HUES48 (cell line): ENCODE measurements around the gene TNFRSF14.

Experiments used
- H3K27ac ChIP-seq: one replicate; pipeline ENCODE4 v1.7.0; 2013; ENCODE audit warnings: low read depth, low read length, inconsistent platforms
- H3K27me3 ChIP-seq: 2 replicates; pipeline ENCODE4 v1.6.1; 2013; ENCODE audit warnings: mild to moderate bottlenecking, low read length; ENCODE audit not compliant: control insufficient read depth, insufficient read depth
- H3K36me3 ChIP-seq: 2 replicates; pipeline ENCODE4 v1.6.1; 2013; ENCODE audit warnings: low read length; ENCODE audit not compliant: control insufficient read depth, insufficient read depth
- H3K4me1 ChIP-seq: 2 replicates; pipeline ENCODE4 v1.6.1; 2013; ENCODE audit warnings: mild to moderate bottlenecking, low read length; ENCODE audit not compliant: control insufficient read depth, insufficient read depth
- H3K4me3 ChIP-seq: 2 replicates; pipeline ENCODE4 v1.5.1; 2013; ENCODE audit warnings: mild to moderate bottlenecking, low read depth, low read length
- H3K9ac ChIP-seq: 2 replicates; pipeline ENCODE4 v1.6.1; 2013; ENCODE audit warnings: mild to moderate bottlenecking, low read depth, low read length, moderate library complexity
- H3K9me3 ChIP-seq: 2 replicates; pipeline ENCODE4 v1.6.1; 2013; ENCODE audit warnings: low read length; ENCODE audit not compliant: control insufficient read depth, insufficient read depth

The TNFRSF14 gene

DNA sequence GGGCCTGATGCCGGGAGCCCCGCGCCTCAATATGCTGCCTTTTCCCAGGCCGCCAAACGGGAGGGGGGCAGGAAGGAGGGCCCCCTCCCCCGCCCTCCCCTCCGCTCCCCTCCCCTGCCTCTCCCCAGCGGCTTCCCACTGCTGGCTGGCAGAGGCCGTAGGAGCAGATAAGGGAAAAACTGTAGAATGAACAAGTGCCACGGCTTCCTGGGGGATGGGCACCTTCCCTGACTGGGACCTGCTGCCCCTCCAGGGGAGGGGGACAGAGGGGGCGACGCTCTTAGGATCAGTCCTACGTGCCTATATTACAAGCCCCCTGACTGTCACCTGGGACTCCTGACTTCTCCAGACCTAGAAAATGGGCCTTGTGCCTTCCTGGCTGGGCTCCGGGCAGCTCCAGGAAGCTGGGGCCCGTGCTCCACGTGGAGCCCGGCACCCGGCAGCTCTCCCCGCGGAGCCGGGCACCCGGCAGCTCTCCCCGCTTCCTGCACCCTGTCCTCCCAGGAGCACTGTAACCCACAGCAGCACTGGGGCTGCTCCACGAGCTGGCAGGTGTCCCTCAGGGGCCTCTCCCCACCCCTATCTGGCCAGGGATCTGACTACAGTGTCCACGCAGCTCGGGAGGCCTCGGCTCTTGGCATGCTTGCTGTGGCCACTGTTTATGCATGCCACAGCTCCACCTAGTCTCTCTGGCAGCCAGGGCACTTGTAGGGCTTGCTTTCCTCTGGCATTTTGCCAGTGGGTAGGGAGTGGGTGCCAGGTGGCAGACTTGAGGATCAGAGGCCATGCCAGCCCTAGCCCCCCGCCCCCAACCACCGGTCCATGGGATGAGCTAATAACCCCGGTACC lies 25.4 kb upstream of the TNFRSF14 start:
- peaks cover 26% of the 10 kb centered on the region for H3K4me1 ChIP-seq
- peak overlapping the region; percentile 52; the same call in 1 of the 2 replicates for H3K4me3 ChIP-seq
- H3K27ac ChIP-seq, result no peak overlapping the region
- no peak overlapping the region for H3K9ac ChIP-seq
- no peaks in the 10 kb centered on the region for H3K9me3 ChIP-seq
- no peaks in the 10 kb centered on the region for H3K36me3 ChIP-seq
- H3K27me3 ChIP-seq, result peaks cover 86% of the 10 kb centered on the region

DNA sequence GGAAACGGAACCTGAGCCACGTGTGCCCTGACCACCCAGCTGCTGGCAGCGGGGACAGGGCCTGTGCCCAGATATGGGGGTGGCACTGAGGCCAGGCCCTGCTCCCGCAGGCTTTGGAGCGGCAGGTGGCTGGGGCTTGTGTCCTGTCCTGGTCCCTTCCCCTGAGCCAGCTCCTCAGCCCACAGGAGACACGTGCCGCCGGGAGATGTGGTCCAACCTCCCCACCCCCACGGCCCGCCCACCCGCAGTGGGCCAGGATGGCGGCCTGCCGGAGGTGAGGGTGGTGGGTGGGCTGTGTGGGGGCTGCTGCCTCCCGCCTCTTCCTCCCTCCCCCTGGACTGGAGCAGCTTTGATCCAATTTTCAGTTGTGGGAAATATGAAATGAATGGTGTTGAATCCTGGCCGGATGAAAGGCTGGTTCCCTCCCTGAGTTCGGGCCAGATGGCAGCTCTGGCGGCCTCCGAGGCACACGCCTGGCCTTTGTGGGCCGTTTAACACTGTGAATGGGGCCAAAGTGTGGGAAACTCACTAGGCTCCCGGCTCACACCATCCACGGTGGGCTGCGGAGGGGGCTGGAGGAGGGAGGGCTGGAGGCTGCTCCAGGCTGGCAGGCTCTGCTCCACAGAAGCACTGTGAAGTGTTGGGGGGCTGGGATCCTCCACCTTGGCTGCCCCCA lies 23.5 kb upstream of the TNFRSF14 start:
- H3K9me3 ChIP-seq, result no peaks in the 10 kb centered on the region
- peaks cover 22% of the 10 kb centered on the region for H3K4me1 ChIP-seq
- no peak overlapping the region for H3K4me3 ChIP-seq
- H3K27me3 ChIP-seq, result peaks cover 90% of the 10 kb centered on the region
- H3K9ac ChIP-seq, result no peak overlapping the region
- H3K36me3 ChIP-seq, result no peaks in the 10 kb centered on the region
- H3K27ac ChIP-seq, result no peak overlapping the region

DNA sequence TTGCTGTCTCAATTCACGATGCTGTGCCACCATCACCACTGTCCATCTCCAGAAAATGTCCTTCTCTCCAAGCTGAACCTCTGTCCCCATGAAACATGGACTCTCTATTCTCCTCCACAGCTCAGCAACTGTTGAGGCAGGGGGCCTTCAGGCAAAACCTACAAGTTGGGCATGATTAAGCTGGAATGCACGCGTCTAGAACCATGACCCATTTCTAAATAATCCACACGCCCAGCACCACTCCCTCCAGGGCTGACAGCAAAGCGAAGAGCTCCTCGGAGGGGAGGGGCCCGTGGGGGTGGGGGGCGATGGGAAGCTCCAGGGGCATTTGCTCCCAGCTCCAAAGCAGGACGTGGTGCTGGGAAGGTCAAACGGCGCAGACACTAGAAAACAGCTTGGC lies 22.8 kb upstream of the TNFRSF14 start:
- peaks cover 90% of the 10 kb centered on the region for H3K27me3 ChIP-seq
- no peak overlapping the region for H3K4me3 ChIP-seq
- H3K27ac ChIP-seq, result no peak overlapping the region
- H3K9ac ChIP-seq, result no peak overlapping the region
- peaks cover 22% of the 10 kb centered on the region for H3K4me1 ChIP-seq
- H3K9me3 ChIP-seq, result no peaks in the 10 kb centered on the region
- no peaks in the 10 kb centered on the region for H3K36me3 ChIP-seq

DNA sequence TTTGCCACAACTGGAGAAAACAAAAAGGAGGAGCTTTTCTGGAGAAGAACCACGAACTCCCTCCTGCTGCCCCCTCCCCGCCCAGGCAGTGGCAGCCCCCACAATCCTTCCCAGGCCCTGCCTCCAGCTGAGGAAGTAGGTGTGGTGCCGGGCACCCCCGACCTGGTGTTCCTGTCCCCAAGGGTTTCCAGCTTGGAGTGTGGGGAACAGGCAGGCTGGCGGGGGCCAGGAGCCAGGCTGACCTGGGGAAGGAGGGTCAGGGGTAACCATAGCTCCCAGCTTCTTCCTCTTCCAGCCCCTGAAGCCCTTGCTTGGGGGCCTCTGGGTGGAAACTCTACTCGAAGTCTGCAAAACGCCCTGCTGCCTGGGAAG lies 21.9 kb upstream of the TNFRSF14 start:
- H3K4me1 ChIP-seq, result peaks cover 14% of the 10 kb centered on the region
- no peaks in the 10 kb centered on the region for H3K9me3 ChIP-seq
- H3K36me3 ChIP-seq, result no peaks in the 10 kb centered on the region
- H3K27me3 ChIP-seq, result peaks cover 88% of the 10 kb centered on the region
- no peak overlapping the region for H3K4me3 ChIP-seq
- H3K27ac ChIP-seq, result no peak overlapping the region
- H3K9ac ChIP-seq, result no peak overlapping the region

DNA sequence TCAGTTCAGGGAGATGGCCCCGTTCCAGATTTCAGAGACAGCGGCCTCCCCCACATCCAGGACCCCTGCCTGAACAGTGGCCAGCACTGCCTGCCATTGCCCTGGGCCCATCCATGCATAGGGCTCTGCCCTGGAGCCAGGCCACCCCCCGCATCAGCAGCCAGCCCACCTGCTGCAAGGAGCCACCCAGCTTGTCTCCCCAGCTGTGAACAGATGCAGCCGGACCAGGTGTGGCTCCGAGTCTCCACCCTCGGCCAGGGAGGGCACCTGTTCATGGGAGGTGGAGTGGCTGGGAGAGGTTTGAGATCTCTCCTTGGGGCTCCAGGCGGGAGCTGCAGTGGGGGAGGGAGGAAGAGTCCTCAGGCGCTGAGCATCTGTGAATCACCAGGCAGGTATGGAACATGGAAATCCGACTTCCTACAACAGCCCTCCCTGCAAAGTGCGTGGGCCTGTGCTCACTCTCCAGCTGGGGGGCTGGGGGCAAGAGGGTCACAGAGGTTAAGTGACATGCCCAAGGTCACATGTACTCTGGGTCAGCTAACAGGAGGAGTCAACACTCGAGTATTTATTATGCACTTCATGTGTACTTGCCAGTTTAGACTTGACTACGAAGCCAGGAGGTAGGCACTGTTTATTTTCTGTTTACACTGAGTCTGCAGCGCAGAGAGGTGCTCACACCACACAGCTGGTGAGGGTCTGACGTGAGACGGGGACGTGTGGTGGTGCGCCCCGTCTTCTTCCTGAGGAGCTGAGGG lies 21.3 kb upstream of the TNFRSF14 start:
- Histone ChIP-seq H3K9ac (no peak overlapping the region), H3K9me3 (no peaks in the 10 kb centered on the region), H3K27ac (peak overlapping the region; percentile 37), H3K27me3 (peaks cover 86% of the 10 kb centered on the region), H3K4me1 (peaks cover 14% of the 10 kb centered on the region), H3K4me3 (peak overlapping the region; percentile 27; the same call in 1 of the 2 replicates), H3K36me3 (no peaks in the 10 kb centered on the region)

DNA sequence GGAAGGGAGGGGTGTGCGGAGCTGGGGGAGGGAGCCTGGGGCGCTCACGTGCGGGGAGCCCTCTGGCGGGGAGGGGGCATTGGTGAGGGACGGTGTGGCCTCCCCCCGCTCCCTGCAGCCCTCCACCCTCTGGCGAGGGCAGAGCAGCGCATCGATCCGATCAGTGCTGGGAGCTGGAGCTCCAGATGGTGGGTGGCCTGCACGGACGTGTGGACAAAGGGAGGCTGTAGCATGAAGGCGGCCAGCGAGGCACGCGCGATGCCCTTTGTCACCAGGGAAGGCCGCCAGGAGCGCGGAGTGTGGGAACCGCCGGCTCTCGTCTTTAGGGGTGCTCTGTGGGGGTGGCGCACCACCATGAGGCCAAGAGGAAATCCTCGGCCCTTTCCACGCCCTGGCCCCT lies 20.7 kb upstream of the TNFRSF14 start:
- Histone ChIP-seq H3K9me3 (no peaks in the 10 kb centered on the region), H3K4me3 (no peak overlapping the region), H3K27ac (no peak overlapping the region), H3K9ac (no peak overlapping the region), H3K27me3 (peaks cover 80% of the 10 kb centered on the region), H3K36me3 (no peaks in the 10 kb centered on the region), H3K4me1 (peaks cover 14% of the 10 kb centered on the region)

DNA sequence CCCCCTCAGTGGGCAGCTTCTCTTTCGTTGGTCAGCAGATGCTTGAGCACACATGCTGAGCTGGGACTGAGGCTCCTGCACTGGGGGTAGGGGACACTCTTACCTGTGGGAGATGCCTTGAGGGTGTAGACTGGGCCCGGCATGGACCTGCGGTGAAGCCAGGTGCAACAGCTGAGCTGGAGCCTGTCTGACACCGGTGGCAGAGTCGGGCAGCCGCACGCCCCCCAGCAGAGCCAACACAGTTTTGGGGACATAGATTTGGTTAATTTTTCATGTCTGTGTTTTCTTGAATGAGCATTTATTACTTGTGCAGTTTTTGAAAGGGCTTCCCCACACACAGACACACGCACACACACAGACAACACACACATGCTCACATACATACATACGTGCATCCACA lies 20.2 kb upstream of the TNFRSF14 start:
- Histone ChIP-seq H3K4me1 (peaks cover 14% of the 10 kb centered on the region), H3K27me3 (peaks cover 76% of the 10 kb centered on the region)

DNA sequence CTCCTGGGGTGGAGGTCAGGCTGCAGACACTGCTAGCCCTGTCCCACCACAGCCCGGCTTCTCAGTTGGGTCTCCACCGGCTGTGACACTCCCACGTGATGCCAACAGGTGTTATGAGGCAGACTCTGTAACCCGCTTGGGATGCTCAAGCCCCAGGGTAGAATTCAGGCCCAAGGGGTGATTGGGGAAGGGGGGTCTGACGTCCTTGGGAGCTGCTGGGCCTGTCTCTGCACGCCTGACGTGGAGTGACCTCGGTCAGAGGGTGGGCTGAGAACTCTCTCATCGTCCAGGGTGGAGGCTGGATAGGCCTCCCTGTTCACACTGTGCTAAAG lies 18.4 kb upstream of the TNFRSF14 start:
- no peak overlapping the region for H3K9ac ChIP-seq
- H3K27me3 ChIP-seq, result peaks cover 70% of the 10 kb centered on the region
- no peak overlapping the region for H3K27ac ChIP-seq
- H3K4me3 ChIP-seq, result no peak overlapping the region
- no peaks in the 10 kb centered on the region for H3K9me3 ChIP-seq
- H3K4me1 ChIP-seq, result peaks cover 14% of the 10 kb centered on the region
- H3K36me3 ChIP-seq, result no peaks in the 10 kb centered on the region

More for the DNA sequence above, 20.2 kb upstream of the TNFRSF14 start:
- no peak overlapping the region for H3K4me3 ChIP-seq
- H3K27ac ChIP-seq, result no peak overlapping the region
- H3K36me3 ChIP-seq, result no peaks in the 10 kb centered on the region
- no peaks in the 10 kb centered on the region for H3K9me3 ChIP-seq
- H3K9ac ChIP-seq, result no peak overlapping the region

DNA sequence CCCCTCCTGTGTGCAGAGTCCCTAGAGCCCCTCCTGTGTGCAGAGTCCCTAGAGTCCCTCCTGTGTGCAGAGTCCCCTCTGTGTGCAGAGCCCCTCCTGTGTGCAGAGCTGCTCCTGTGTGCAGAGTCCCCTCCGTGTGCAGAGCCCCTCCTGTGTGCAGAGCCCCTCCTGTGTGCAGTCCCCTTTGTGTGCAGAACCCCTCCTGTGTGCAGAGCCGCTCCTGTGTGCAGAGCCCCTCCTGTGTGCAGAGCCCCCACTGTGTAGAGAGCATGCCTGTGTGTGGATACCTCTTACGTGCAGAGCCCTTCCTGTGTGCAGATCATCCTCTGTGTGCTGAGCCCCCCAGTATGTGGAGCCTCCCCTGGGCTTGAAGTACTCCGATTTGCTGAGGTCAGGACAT lies 17.8 kb upstream of the TNFRSF14 start:
- Histone ChIP-seq H3K36me3 (no peaks in the 10 kb centered on the region), H3K4me1 (peaks cover 19% of the 10 kb centered on the region), H3K27me3 (peaks cover 70% of the 10 kb centered on the region)

DNA sequence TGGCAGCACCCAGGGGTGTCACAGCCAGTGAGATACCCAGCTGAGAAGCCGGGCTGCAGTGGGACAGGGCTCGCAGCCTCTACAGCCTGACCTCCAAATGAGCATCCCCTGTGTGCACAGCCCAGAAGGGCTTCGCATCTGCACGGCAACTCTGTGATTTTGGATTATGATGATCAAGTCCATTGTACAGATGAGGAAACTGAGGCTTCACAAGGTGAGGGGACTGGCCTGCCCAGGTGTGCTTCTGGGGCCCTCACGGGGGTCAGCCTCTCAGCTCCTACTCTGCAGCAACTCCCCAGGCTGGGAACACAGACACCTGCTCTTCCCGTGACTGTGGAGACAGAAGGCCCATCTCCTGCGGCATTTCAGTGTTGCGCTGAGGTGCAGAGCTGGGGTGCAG lies 17.3 kb upstream of the TNFRSF14 start:
- no peak overlapping the region for H3K9ac ChIP-seq
- H3K27me3 ChIP-seq, result peaks cover 70% of the 10 kb centered on the region
- no peak overlapping the region for H3K27ac ChIP-seq
- peaks cover 24% of the 10 kb centered on the region for H3K4me1 ChIP-seq
- H3K36me3 ChIP-seq, result no peaks in the 10 kb centered on the region
- no peak overlapping the region for H3K4me3 ChIP-seq
- no peaks in the 10 kb centered on the region for H3K9me3 ChIP-seq

More for the DNA sequence above, 17.8 kb upstream of the TNFRSF14 start:
- Histone ChIP-seq H3K9ac (no peak overlapping the region), H3K4me3 (no peak overlapping the region), H3K9me3 (no peaks in the 10 kb centered on the region), H3K27ac (no peak overlapping the region)
